K562 (cell line): ENCODE data around the gene EP300. TPM values are rescaled to one million over a fixed set of nuclear protein-coding genes. Genes with fewer than 3 reads are reported as not detected.

ENCODE experiments used
- ATF1 ChIP-seq, 2 experiments: fragments of 450-650 bp in 1 of 2; IDR thresholded peaks; 2 replicates each; pipeline ENCODE4 v1.6.1; 2016; ENCODE audit warnings: missing compliant biosample characterization in 1 of 2, missing genetic modification characterization in 1 of 2
- ATF7 ChIP-seq: fragments of 450-650 bp; IDR thresholded peaks from 2 replicates; pipeline ENCODE4 v1.7.1; 2014; ENCODE audit warnings: mild to moderate bottlenecking, moderate library complexity
- CREB5 ChIP-seq: fragments of 250-450 bp; sonication (Bioruptor Pico); IDR thresholded peaks from 2 replicates; pipeline ENCODE4 v1.5.0; 2020; ENCODE audit warnings: mild to moderate bottlenecking
- MAFK ChIP-seq: IDR thresholded peaks from 2 replicates; pipeline ENCODE4 v1.6.1; 2011; ENCODE audit warnings: low read length, improper control_type of control experiment
- MCM7 ChIP-seq, 2 experiments: fragments of 450-650 bp; IDR thresholded peaks; 2 replicates each; pipeline ENCODE4 v1.6.1; 2016 to 2018
- MYBL2 ChIP-seq, 2 experiments: fragments of 450-650 bp in 1 of 2; sonication (generic) in 1 of 2; formaldehyde crosslinking in 1 of 2; IDR thresholded peaks; 2 replicates each; pipeline versions ENCODE4 v1.6.1 to v1.8.1; 2017 to 2022; ENCODE audit warnings: borderline replicate concordance in 1 of 2, inconsistent platforms in 1 of 2, low read depth in 1 of 2, mild to moderate bottlenecking in 1 of 2, missing genetic modification reagents in 1 of 2, moderate library complexity in 1 of 2
- NFRKB ChIP-seq: fragments of 450-650 bp; IDR thresholded peaks from 2 replicates; pipeline ENCODE4 v1.6.1; 2016; ENCODE audit warnings: low read depth
- PTRF ChIP-seq: fragments of 450-650 bp; IDR thresholded peaks from 2 replicates; pipeline ENCODE4 v1.6.1; 2016; ENCODE audit warnings: mild to moderate bottlenecking, missing genetic modification characterization, missing compliant biosample characterization
- RUNX1 ChIP-seq: sonication (generic); IDR thresholded peaks from 2 replicates; pipeline ENCODE4 v1.6.1; 2016; ENCODE audit warnings: antibody characterized with exemption, low read depth
- SMARCA4 ChIP-seq: fragments of 450-650 bp; IDR thresholded peaks from 2 replicates; pipeline ENCODE4 v1.6.1; 2016
- TRIM24 ChIP-seq, 2 experiments: fragments of 450-650 bp; IDR thresholded peaks; 2 replicates each; pipeline ENCODE4 v1.6.1; 2016
- USF1 ChIP-seq: sonication (generic); formaldehyde crosslinking; IDR thresholded peaks from 2 replicates; pipeline ENCODE4 v1.9.0; 2022; ENCODE audit warnings: mild to moderate bottlenecking, missing genetic modification reagents
- ZNF277 ChIP-seq: fragments of 250-450 bp; sonication (Bioruptor Pico); IDR thresholded peaks from 2 replicates; pipeline ENCODE4 v1.8.0; 2022; ENCODE audit warnings: inconsistent platforms, mild to moderate bottlenecking, moderate library complexity, borderline replicate concordance
- ZNF318 ChIP-seq, 2 experiments: fragments of 450-650 bp; IDR thresholded peaks; 2 replicates each; pipeline ENCODE4 v1.6.1; 2016; ENCODE audit warnings: mild to moderate bottlenecking in 2 of 2, borderline replicate concordance in 1 of 2, low read depth in 1 of 2, moderate library complexity in 1 of 2
- polyA plus RNA-seq, 8 experiments: library from polyadenylated mRNA; depleted of rRNA in 4 of 8; stranded (reverse) in 5 of 8; unstranded in 3 of 8; fragments of >200 nt; fragmentation: Nextera tagmentation in 2 of 8; fragmentation: Illumina TruSeq in 1 of 8; extraction: Ambion mirVana in 2 of 8; extraction: Trizol in 1 of 8; gene quantifications; 2 replicates each; pipeline versions ENCODE4 v1.2.1 to v1.2.3, GENCODE V29; 2011 to 2014; ENCODE audit warnings: inconsistent platforms in 1 of 8, missing spikeins in 1 of 8
- total RNA-seq, 7 experiments: library from RNA; depleted of rRNA in 6 of 7; stranded (reverse); fragments of >200 nt in 6 of 7; fragmentation: Illumina TruSeq in 2 of 7; extraction: Trizol in 2 of 7; gene quantifications; 2 replicates each; pipeline versions ENCODE4 v1.2.1 to v1.2.3, GENCODE V29; 2011 to 2021; ENCODE audit warnings: low replicate concordance in 1 of 7

Gene EP300
- total and polyA plus RNA-seq, 9 of the 15 experiments (the other 6 are each of a cell fraction or from before 2014, with no cell fraction given) = 2.2 to 28.6 (median 10.9) TPM

DNA sequence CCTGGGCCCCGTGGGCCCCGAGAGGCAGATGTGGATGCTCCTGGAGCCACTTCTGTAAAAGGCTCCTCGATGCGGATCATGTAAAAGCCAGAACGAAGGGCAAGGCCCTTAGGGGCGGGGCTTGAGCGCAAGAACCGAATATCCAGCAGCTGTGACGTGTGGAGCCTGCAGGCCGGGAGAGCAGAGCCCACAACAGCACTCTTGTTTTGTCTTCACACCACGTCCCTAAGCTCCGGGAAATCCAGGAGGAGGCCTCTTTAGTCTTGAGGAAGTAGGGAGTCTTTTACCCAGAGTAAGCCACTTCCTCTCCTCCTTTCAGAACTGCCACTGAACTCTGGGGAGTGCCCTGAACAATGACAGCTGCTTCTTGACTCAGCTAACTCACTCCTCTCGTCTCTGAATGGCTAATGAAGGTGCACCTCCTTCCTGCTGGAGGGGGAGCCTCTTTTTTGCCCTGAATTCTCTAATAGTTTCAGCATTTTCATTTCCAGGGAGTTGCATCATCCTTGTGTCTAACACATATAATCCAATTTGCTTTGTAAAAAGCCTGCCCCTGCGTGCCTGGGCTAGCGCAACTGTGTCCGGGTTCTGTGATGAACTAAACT, 125.3 kb downstream of the EP300 start (continued):
- TF ChIP-seq RUNX1 (no peak), ATF7 (peak; percentile 80), MCM7 (IDR thresholded peaks at IDR 0.05) (no peak), MYBL2 (IDR thresholded peaks at IDR 0.05; ENCODE audit: low read depth) (no peak), MYBL2 (CRISPR knock-in tag; IDR thresholded peaks at IDR 0.05; ENCODE audit: borderline replicate concordance) (no peak), MAFK (no peak), NFRKB (no peak), SMARCA4 (peak; percentile 27; the same call in 1 of the 2 replicates), CREB5 (no peak), USF1 (no peak), PTRF (tag) (no peak), ZNF277 (CRISPR knock-in tag) (no peak), ZNF318 (IDR thresholded peaks at IDR 0.05; ENCODE audit: borderline replicate concordance in 1 of 2, low read depth in 1 of 2) (0 out of 4 replicates have a peak, but pooled peaks of 1 of the 2 experiments have one; percentile 33), TRIM24 (IDR thresholded peaks at IDR 0.05) (peak; percentile 75 to 86; a peak in 2 of 4 replicates), ATF1 (CRISPR knock-in tag; IDR thresholded peaks at IDR 0.05) (no peak), ATF1 (tag; IDR thresholded peaks at IDR 0.05) (no peak)
